ENCODE measurements around the gene SUPT20H.

DNA sequence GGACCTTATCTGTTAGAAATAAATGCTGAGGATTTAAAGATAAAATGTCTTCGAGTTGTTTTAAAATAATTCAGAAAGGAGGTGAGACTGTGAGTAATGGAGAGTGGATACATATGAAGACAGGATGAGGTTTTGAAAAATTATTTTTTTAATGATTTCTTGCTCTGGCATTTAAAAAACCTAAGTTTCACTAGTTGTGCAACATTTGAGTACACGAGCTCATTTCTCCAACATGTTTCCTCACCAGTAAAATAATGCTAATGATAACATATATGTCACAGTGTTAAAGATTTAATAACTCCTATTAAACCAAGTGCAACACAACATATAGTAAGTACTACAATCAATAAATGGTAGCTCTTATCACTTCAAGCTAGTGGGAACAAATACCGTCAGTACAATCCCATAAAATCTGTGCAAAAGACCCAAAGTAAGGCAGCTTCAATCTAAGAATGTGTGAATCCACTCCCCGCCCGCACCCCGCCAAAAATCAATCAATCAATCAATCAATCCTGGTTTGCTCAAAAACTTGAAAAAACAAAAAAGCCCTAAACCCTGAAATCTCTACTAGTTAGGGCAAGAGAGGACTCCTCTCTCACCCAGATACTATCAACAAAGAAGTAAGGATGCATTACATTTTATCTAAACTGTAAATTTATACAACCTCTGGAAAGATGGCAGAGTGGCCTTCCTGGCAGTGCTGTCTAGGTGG is 61.6 kb downstream of the SUPT20H start:
- TF ChIP-seq CTCF (IDR thresholded peaks at IDR 0.05) (no peak), POLR2A (IDR thresholded peaks at IDR 0.05) (no peak)

Data from body of pancreas (tissue), 4 donors.